NCI-H1930 (cell line): ENCODE results near the gene SMAD3.

Source experiments
- DNase-seq, 2 experiments: peaks; one replicate each; lab custom pipeline; 2025; lab: John Stamatoyannopoulos, UW

Gene SMAD3

GRCh38 chr15:67125589-67126502, 60.4 kb downstream of the SMAD3 start:
- no peak for DNase-seq

GRCh38 chr15:67126551-67127330, 61.3 kb downstream of the SMAD3 start:
- no peak for DNase-seq

GRCh38 chr15:67127331-67127664, 61.9 kb downstream of the SMAD3 start:
- no peak for DNase-seq

- no peak for DNase-seq
Measured at GRCh38 chr15:67127965-67128364, 62.6 kb downstream of the SMAD3 start.

- no peak for DNase-seq
Measured at GRCh38 chr15:67130166-67130565, 64.8 kb downstream of the SMAD3 start.

- no peak for DNase-seq
Measured at GRCh38 chr15:67130673-67131601, 65.5 kb downstream of the SMAD3 start.

GRCh38 chr15:67132276-67132675, 66.9 kb downstream of the SMAD3 start:
- no peak for DNase-seq

- no peak for DNase-seq
Measured at GRCh38 chr15:67133026-67133425, 67.6 kb downstream of the SMAD3 start.

- DNase-seq = no peak
Measured at GRCh38 chr15:67133738-67134066, 68.3 kb downstream of the SMAD3 start.

- DNase-seq = no peak
Measured at GRCh38 chr15:67134067-67134838, 68.9 kb downstream of the SMAD3 start.

GRCh38 chr15:67134871-67135492, 69.6 kb downstream of the SMAD3 start:
- no peak for DNase-seq

GRCh38 chr15:67135494-67135893, 70.1 kb downstream of the SMAD3 start:
- no peak for DNase-seq

GRCh38 chr15:67136802-67137201, 71.4 kb downstream of the SMAD3 start:
- DNase-seq = no peak

GRCh38 chr15:67137319-67137718, 71.9 kb downstream of the SMAD3 start:
- DNase-seq = no peak

- DNase-seq = no peak
Measured at GRCh38 chr15:67137951-67138848, 72.8 kb downstream of the SMAD3 start.

- no peak for DNase-seq
Measured at GRCh38 chr15:67138891-67139855, 73.8 kb downstream of the SMAD3 start.

GRCh38 chr15:67140078-67140833, 74.9 kb downstream of the SMAD3 start:
- DNase-seq = no peak
